K562 (cell line): Measurements from ENCODE around the gene RING1. TPM values are rescaled to one million over a fixed set of nuclear protein-coding genes. Genes with fewer than 3 reads are reported as not detected.

Source experiments
- CHD4 ChIP-seq: fragments of 200-600 bp; sonication (generic); IDR thresholded peaks from 3 replicates; pipeline ENCODE4 v1.6.1; 2012; ENCODE audit warnings: low read depth, mild to moderate bottlenecking, mixed read lengths, low read length, inconsistent platforms; ENCODE audit not compliant: insufficient read depth, insufficient replicate concordance, poor library complexity, severe bottlenecking
- GABPB1 ChIP-seq: sonication (generic); formaldehyde crosslinking; IDR thresholded peaks from 2 replicates; pipeline ENCODE4 v1.8.0; 2022; ENCODE audit warnings: mild to moderate bottlenecking, missing genetic modification reagents
- HDAC6 ChIP-seq: IDR thresholded peaks from 2 replicates; pipeline ENCODE4 v1.6.1; 2012; ENCODE audit warnings: low read depth, mild to moderate bottlenecking, control low read depth, inconsistent platforms, low read length, moderate library complexity
- HMGXB4 ChIP-seq: sonication (generic); formaldehyde crosslinking; IDR thresholded peaks from 2 replicates; pipeline ENCODE4 v1.8.1; 2023; ENCODE audit warnings: mild to moderate bottlenecking, missing genetic modification reagents
- HNRNPLL ChIP-seq: fragments of 200-400 bp; formaldehyde crosslinking; IDR thresholded peaks from 2 replicates; pipeline ENCODE4 v1.6.1; 2017; ENCODE audit warnings: low read length, low read depth, mild to moderate bottlenecking; ENCODE audit not compliant: poor library complexity, severe bottlenecking
- JUNB ChIP-seq: fragments of 450-650 bp; formaldehyde crosslinking; conservative IDR thresholded peaks from 2 replicates; pipeline ENCODE4 v1.4.0; 2020; ENCODE audit warnings: mild to moderate bottlenecking
- JUND ChIP-seq, 2 experiments: IDR thresholded peaks; 2 replicates in 1 of 2; 3 replicates in 1 of 2; pipeline ENCODE4 v1.6.1; 2011; ENCODE audit warnings: borderline replicate concordance in 2 of 2, low read depth in 2 of 2, low read length in 2 of 2, improper control_type of control experiment in 1 of 2, missing biosample characterization in 1 of 2, missing genetic modification characterization in 1 of 2, missing genetic modification reagents in 1 of 2
- KLF6 ChIP-seq: fragments of 250-450 bp; sonication (Bioruptor Pico); IDR thresholded peaks from 2 replicates; pipeline ENCODE4 v1.4.0; 2020; ENCODE audit warnings: mild to moderate bottlenecking, moderate library complexity, borderline replicate concordance
- MCM2 ChIP-seq: fragments of 450-650 bp; IDR thresholded peaks from 2 replicates; pipeline ENCODE4 v1.6.1; 2017; ENCODE audit warnings: low read depth, mild to moderate bottlenecking
- NKRF ChIP-seq: fragments of 450-650 bp; IDR thresholded peaks from 2 replicates; pipeline ENCODE4 v1.6.1; 2016; ENCODE audit warnings: borderline replicate concordance
- OTX1 ChIP-seq: fragments of 450-650 bp; formaldehyde crosslinking; IDR thresholded peaks from 2 replicates; pipeline ENCODE4 v1.4.0; 2022; ENCODE audit warnings: mild to moderate bottlenecking
- SMAD4 ChIP-seq: fragments of 250-450 bp; sonication (Bioruptor Pico); conservative IDR thresholded peaks from 2 replicates; pipeline ENCODE4 v1.8.0; 2021; ENCODE audit warnings: inconsistent platforms, mild to moderate bottlenecking, moderate library complexity
- SNRNP70 ChIP-seq: fragments of 200-400 bp; formaldehyde crosslinking; optimal IDR thresholded peaks from 2 replicates; pipeline ENCODE3; 2017; ENCODE audit warnings: low read depth, low read length
- STAT5B ChIP-seq: fragments of 250-450 bp; sonication (Bioruptor Pico); IDR thresholded peaks from 2 replicates; pipeline ENCODE4 v1.8.0; 2021; ENCODE audit warnings: mild to moderate bottlenecking, inconsistent platforms
- ZBTB8A ChIP-seq: fragments of 450-650 bp; IDR thresholded peaks from 2 replicates; pipeline ENCODE4 v1.6.1; 2018; ENCODE audit warnings: mild to moderate bottlenecking, moderate library complexity; ENCODE audit not compliant: partially characterized antibody
- ZNF408 ChIP-seq: fragments of 250-450 bp; sonication (Bioruptor Pico); IDR thresholded peaks from 2 replicates; pipeline ENCODE4 v1.4.0; 2020; ENCODE audit warnings: low read depth, mild to moderate bottlenecking, moderate library complexity
- polyA plus RNA-seq, 8 experiments: library from polyadenylated mRNA; depleted of rRNA in 4 of 8; stranded (reverse) in 5 of 8; unstranded in 3 of 8; fragments of >200 nt; fragmentation: Nextera tagmentation in 2 of 8; fragmentation: Illumina TruSeq in 1 of 8; extraction: Ambion mirVana in 2 of 8; extraction: Trizol in 1 of 8; gene quantifications; 2 replicates each; pipeline versions ENCODE4 v1.2.1 to v1.2.3, GENCODE V29; 2011 to 2014; ENCODE audit warnings: inconsistent platforms in 1 of 8, missing spikeins in 1 of 8
- total RNA-seq, 7 experiments: library from RNA; depleted of rRNA in 6 of 7; stranded (reverse); fragments of >200 nt in 6 of 7; fragmentation: Illumina TruSeq in 2 of 7; extraction: Trizol in 2 of 7; gene quantifications; 2 replicates each; pipeline versions ENCODE4 v1.2.1 to v1.2.3, GENCODE V29; 2011 to 2021; ENCODE audit warnings: low replicate concordance in 1 of 7
- TF ChIP-seq, protein P1 (sequence below): sonication (generic); formaldehyde crosslinking; IDR thresholded peaks from 2 replicates; pipeline ENCODE4 v1.8.1; 2022; ENCODE audit warnings: missing genetic modification reagents
- TF ChIP-seq, protein P2 (sequence below): fragments of 250-450 bp; sonication (Bioruptor Pico); IDR thresholded peaks from 2 replicates; pipeline ENCODE4 v1.5.0; 2021; ENCODE audit warnings: mild to moderate bottlenecking, borderline replicate concordance

The RING1 gene
- total and polyA plus RNA-seq, 9 of the 15 experiments (the other 6 are each of a cell fraction or from before 2014, with no cell fraction given): 4.2 to 59.1 (median 36.9) TPM

GRCh38 chr6:33200219-33201146 lies 7.8 kb upstream of the RING1 start, which contains the start of the genes RXRB and SLC39A7 (continued):
- TF ChIP-seq HMGXB4 (CRISPR knock-in tag) (peak; percentile 96), NKRF (peak; percentile 11), SMAD4 (CRISPR knock-in tag) (peak; percentile 96), OTX1 (CRISPR knock-in tag) (no peak; the same call in 1 of the 2 replicates), SNRNP70 (no peak), HDAC6 (no peak), HNRNPLL (peak; percentile 13), STAT5B (CRISPR knock-in tag) (no peak), ZNF408 (CRISPR knock-in tag) (no peak), GABPB1 (peak; percentile 84), KLF6 (no peak), JUNB (CRISPR knock-in tag) (no peak), JUND (IDR thresholded peaks at IDR 0.05; ENCODE audit: borderline replicate concordance, low read depth, low read length) (peak; percentile 29; the same call in 1 of the 2 replicates), JUND (tag; IDR thresholded peaks at IDR 0.05; ENCODE audit: borderline replicate concordance, low read depth, low read length) (no peak; the same call in 2 of the 3 replicates), ZBTB8A (no peak), CHD4 (no peak), MCM2 (no peak)
- TF ChIP-seq, protein P1, sequence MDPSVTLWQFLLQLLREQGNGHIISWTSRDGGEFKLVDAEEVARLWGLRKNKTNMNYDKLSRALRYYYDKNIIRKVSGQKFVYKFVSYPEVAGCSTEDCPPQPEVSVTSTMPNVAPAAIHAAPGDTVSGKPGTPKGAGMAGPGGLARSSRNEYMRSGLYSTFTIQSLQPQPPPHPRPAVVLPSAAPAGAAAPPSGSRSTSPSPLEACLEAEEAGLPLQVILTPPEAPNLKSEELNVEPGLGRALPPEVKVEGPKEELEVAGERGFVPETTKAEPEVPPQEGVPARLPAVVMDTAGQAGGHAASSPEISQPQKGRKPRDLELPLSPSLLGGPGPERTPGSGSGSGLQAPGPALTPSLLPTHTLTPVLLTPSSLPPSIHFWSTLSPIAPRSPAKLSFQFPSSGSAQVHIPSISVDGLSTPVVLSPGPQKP: no peak
- TF ChIP-seq, protein P2, sequence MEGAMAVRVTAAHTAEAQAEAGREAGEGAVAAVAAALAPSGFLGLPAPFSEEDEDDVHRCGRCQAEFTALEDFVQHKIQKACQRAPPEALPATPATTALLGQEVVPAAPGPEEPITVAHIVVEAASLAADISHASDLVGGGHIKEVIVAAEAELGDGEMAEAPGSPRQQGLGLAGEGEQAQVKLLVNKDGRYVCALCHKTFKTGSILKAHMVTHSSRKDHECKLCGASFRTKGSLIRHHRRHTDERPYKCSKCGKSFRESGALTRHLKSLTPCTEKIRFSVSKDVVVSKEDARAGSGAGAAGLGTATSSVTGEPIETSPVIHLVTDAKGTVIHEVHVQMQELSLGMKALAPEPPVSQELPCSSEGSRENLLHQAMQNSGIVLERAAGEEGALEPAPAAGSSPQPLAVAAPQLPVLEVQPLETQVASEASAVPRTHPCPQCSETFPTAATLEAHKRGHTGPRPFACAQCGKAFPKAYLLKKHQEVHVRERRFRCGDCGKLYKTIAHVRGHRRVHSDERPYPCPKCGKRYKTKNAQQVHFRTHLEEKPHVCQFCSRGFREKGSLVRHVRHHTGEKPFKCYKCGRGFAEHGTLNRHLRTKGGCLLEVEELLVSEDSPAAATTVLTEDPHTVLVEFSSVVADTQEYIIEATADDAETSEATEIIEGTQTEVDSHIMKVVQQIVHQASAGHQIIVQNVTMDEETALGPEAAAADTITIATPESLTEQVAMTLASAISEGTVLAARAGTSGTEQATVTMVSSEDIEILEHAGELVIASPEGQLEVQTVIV (CRISPR knock-in tag): no peak
